ENCODE measurements around the gene NDUFV2.
"Not testable (repeated sequence)": the region's sequence is repeated elsewhere in the genome, so short reads cannot be mapped to it uniquely, and the experiment has no call there.

Gene NDUFV2

DNA sequence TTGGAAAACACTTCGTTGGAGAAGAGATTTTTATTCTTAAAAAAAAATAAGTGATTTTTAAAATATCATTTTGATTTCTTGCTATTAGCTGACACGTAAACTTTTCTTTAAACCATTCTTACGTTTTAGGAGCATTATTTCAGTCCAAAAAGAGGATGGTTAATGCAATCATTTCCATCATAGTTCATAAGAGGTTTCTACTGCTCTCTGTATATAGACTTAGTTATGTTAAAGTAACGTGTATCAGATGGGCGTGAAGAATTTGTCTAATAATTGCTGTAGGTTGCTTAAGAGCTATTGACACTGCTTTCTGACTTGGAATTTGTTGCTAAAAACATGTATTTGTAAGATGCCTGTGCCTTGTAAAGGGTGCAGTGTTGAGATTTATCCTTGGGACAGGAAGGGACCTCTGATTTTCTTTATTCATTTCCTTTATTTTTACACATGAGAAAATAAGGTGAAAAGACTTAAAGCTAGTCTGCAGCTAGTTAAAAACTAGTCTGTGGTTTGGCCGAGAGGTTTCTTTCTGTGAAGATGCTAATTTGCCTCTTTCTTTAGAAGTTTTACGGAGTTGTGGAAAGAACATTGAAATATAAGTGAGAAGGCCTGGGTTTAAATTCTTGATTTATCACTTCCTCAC lies 37.0 kb downstream of the NDUFV2 start:
- H3K27me3 ChIP-seq (ENCODE audit: insufficient read depth, low read length) = no peaks in the 10 kb centered on the region
- no peak overlapping the region for H3K4me3 ChIP-seq (ENCODE audit: low read length)
- no peak overlapping the region for H3K27ac ChIP-seq (ENCODE audit: low read length)
- no peak overlapping the region for H3K9ac ChIP-seq (ENCODE audit: low read depth, low read length)
- no peaks in the 10 kb centered on the region for H3K9me3 ChIP-seq (ENCODE audit: insufficient read depth, low read depth, low read length)
- H3K36me3 ChIP-seq (ENCODE audit: insufficient read depth, low read depth, low read length) = peaks cover 5% of the 10 kb centered on the region; the same call in 1 of the 2 replicates
- peaks cover 4% of the 10 kb centered on the region; the same call in 1 of the 2 replicates for H3K4me1 ChIP-seq (ENCODE audit: insufficient read depth, low read length)

DNA sequence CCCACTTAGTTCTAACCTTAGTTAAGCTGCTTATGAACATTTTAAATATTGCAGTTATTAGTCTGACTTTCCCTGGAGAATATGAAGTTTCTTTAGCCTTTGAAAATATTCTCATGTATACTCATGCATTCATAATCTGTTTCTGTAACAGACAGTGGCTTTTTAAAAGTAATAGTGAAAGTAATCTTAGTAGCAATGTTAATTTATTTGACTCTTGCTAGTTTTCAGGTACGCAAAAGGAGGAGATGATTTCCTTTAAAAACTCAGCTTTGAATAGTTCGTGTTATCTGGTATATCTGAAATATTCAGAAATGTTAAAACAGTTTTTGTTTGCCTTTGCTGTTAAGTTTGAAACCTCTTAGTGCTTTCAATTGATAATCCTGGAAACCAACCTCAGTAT lies 37.9 kb downstream of the NDUFV2 start:
- no peaks in the 10 kb centered on the region for H3K4me1 ChIP-seq (ENCODE audit: insufficient read depth, low read length)
- H3K27me3 ChIP-seq (ENCODE audit: insufficient read depth, low read length) = no peaks in the 10 kb centered on the region
- no peaks in the 10 kb centered on the region for H3K36me3 ChIP-seq (ENCODE audit: insufficient read depth, low read depth, low read length)
- H3K27ac ChIP-seq (ENCODE audit: low read length) = no peak overlapping the region
- no peak overlapping the region for H3K4me3 ChIP-seq (ENCODE audit: low read length)
- no peaks in the 10 kb centered on the region for H3K9me3 ChIP-seq (ENCODE audit: insufficient read depth, low read depth, low read length)
- H3K9ac ChIP-seq (ENCODE audit: low read depth, low read length) = no peak overlapping the region

DNA sequence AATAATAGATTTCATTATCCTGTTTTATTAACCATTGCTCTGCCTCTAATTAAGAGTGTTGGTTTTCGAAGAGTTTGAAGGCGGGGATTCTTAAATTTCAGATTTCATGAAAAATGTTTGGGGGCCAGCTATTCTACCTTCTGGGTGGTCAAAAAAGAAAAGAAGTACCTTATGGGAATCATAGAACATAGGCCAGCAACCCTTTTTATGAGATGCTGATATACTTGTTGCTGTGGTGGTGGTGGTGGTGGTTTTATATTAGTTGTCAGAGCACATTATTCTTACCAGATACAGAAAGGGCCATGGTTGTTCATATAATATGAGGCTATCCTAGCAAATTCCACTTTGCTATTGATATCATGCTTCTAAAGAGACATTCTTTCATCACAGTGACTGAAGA lies 38.5 kb downstream of the NDUFV2 start:
- Histone ChIP-seq H3K4me3 (ENCODE audit: low read length) (no peak overlapping the region), H3K27me3 (ENCODE audit: insufficient read depth, low read length) (no peaks in the 10 kb centered on the region), H3K4me1 (ENCODE audit: insufficient read depth, low read length) (no peaks in the 10 kb centered on the region), H3K27ac (ENCODE audit: low read length) (no peak overlapping the region), H3K9ac (ENCODE audit: low read depth, low read length) (no peak overlapping the region), H3K9me3 (ENCODE audit: insufficient read depth, low read depth, low read length) (no peaks in the 10 kb centered on the region), H3K36me3 (ENCODE audit: insufficient read depth, low read depth, low read length) (no peaks in the 10 kb centered on the region)

DNA sequence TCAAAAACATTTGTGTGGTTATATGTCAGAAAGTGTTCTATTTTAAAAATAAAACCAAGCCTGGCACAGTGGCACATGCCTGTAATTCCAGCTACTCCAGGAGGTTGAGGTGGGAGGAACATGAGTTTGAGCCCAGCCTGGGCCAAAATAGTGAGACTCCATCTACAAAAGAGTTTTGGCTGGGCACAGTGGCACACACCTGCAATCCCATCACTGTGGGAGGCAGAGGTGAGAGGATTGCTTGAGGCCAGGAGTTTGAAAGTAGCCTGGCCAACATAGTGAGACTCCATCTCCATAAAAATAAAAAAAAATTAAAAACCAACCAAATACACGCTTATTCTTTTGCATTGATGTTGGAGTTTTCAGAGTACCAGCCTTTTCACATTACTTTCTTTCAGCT lies 43.7 kb downstream of the NDUFV2 start:
- H3K9ac ChIP-seq (ENCODE audit: low read depth, low read length) = no peak overlapping the region
- no peaks in the 10 kb centered on the region for H3K9me3 ChIP-seq (ENCODE audit: insufficient read depth, low read depth, low read length)
- H3K27ac ChIP-seq (ENCODE audit: low read length) = no peak overlapping the region
- no peak overlapping the region for H3K4me3 ChIP-seq (ENCODE audit: low read length)
- no peaks in the 10 kb centered on the region for H3K36me3 ChIP-seq (ENCODE audit: insufficient read depth, low read depth, low read length)
- H3K4me1 ChIP-seq (ENCODE audit: insufficient read depth, low read length) = no peaks in the 10 kb centered on the region
- H3K27me3 ChIP-seq (ENCODE audit: insufficient read depth, low read length) = no peaks in the 10 kb centered on the region

DNA sequence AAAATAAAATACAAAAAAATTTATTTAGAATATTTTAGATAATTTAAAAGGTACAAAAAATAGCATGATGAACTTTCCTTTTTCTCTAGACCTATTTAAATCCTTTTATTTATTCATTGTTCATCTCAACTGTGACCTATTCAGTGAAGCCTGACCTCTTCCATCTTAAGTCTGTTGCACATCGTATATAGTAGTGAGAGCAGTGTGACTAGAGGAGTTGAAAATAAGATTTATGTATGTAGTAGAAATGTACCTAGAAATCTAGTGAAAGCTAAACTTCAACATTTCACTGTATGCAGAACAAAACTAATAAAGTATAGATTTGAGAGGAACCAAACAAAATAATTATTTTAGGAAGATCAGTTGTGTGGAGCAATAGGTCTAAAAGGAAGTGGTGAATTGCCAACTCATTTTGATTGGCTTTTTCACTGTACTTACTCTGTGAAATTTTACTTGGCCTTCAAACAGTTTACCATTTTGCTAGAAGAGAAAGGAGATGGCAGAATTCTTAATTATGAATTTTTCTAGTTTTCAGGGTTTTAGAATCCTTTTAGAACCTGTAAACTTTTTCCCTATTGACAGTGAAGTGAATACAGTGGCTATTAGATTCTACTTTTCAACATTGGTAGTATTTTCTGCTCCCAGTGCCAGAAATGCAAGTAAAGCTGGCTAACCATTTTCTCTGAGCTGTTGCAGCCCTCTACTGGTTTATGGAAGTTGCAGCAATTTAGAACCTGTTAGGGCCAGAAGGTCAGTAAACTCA lies 45.1 kb downstream of the NDUFV2 start:
- Histone ChIP-seq H3K27ac (ENCODE audit: low read length) (no peak overlapping the region), H3K27me3 (ENCODE audit: insufficient read depth, low read length) (no peaks in the 10 kb centered on the region), H3K4me3 (ENCODE audit: low read length) (no peak overlapping the region), H3K9ac (ENCODE audit: low read depth, low read length) (no peak overlapping the region), H3K36me3 (ENCODE audit: insufficient read depth, low read depth, low read length) (no peaks in the 10 kb centered on the region), H3K4me1 (ENCODE audit: insufficient read depth, low read length) (no peaks in the 10 kb centered on the region), H3K9me3 (ENCODE audit: insufficient read depth, low read depth, low read length) (no peaks in the 10 kb centered on the region)

DNA sequence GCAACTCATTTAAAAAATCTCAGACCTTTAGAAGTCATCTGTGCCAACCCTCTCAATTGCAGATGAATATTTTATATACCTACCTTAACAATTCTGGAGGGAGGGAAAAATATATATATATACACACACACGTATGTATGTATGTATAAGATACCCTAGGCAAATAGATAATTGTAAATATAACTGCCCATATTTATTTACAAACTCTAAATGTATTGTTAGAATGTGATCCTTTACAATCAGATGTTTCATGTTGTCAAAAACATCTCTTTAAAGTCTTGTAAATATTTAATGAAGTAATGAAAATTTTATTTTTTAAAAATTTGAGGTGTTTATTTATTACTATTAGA lies 45.7 kb downstream of the NDUFV2 start:
- Histone ChIP-seq H3K4me3 (ENCODE audit: low read length) (no peak overlapping the region), H3K4me1 (ENCODE audit: insufficient read depth, low read length) (no peaks in the 10 kb centered on the region), H3K27me3 (ENCODE audit: insufficient read depth, low read length) (no peaks in the 10 kb centered on the region), H3K36me3 (ENCODE audit: insufficient read depth, low read depth, low read length) (no peaks in the 10 kb centered on the region), H3K27ac (ENCODE audit: low read length) (no peak overlapping the region), H3K9me3 (ENCODE audit: insufficient read depth, low read depth, low read length) (no peaks in the 10 kb centered on the region), H3K9ac (ENCODE audit: low read depth, low read length) (no peak overlapping the region)

DNA sequence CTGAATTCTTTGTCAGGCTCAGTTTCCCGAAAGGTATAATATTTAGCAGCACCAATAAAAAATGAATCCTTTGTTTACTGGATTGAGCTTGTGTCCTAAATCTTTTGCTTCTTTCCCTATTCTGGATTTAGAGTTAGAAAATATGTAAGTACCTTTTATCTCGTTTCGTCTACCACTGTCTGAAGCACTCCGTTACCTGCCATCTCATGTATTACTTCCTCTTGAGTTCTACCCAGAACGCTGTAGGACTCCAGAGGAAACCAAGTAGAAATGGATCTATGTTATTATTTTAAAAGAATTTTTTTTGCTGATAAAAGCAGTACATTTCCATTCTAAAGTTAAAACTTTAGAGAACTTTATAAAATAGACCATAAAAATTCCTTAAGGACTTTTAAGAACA lies 47.6 kb downstream of the NDUFV2 start:
- H3K27ac ChIP-seq (ENCODE audit: low read length) = no peak overlapping the region
- H3K4me1 ChIP-seq (ENCODE audit: insufficient read depth, low read length) = no peaks in the 10 kb centered on the region
- H3K9ac ChIP-seq (ENCODE audit: low read depth, low read length) = no peak overlapping the region

DNA sequence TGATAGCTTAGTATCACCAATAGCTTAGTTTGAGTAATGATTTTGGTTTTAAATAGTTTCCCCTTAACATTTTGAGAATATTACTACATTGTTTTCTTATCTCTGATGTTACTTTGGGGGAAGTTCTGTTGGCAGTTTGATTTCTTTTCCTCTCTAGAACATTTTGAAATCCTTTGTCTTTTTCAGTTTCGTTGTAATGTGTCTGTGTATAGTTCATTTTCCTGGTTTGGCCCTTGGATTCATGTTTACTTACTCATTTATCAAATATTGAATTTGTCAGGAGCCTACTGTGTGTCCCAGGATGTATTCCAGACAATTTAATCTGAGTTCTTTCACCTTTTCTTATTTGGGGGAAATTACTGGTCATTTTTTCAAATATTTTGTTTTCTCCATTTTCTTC lies 50.8 kb downstream of the NDUFV2 start:
- H3K27ac ChIP-seq (ENCODE audit: low read length) = no peak overlapping the region
- H3K9ac ChIP-seq (ENCODE audit: low read depth, low read length) = no peak overlapping the region
- no peaks in the 10 kb centered on the region for H3K9me3 ChIP-seq (ENCODE audit: insufficient read depth, low read depth, low read length)
- no peaks in the 10 kb centered on the region for H3K4me1 ChIP-seq (ENCODE audit: insufficient read depth, low read length)
- H3K27me3 ChIP-seq (ENCODE audit: insufficient read depth, low read length) = no peaks in the 10 kb centered on the region
- no peaks in the 10 kb centered on the region for H3K36me3 ChIP-seq (ENCODE audit: insufficient read depth, low read depth, low read length)
- H3K4me3 ChIP-seq (ENCODE audit: low read length) = no peak overlapping the region

More for the DNA sequence above, 47.6 kb downstream of the NDUFV2 start:
- H3K27me3 ChIP-seq (ENCODE audit: insufficient read depth, low read length) = no peaks in the 10 kb centered on the region
- H3K36me3 ChIP-seq (ENCODE audit: insufficient read depth, low read depth, low read length) = no peaks in the 10 kb centered on the region
- H3K4me3 ChIP-seq (ENCODE audit: low read length) = no peak overlapping the region
- no peaks in the 10 kb centered on the region for H3K9me3 ChIP-seq (ENCODE audit: insufficient read depth, low read depth, low read length)

DNA sequence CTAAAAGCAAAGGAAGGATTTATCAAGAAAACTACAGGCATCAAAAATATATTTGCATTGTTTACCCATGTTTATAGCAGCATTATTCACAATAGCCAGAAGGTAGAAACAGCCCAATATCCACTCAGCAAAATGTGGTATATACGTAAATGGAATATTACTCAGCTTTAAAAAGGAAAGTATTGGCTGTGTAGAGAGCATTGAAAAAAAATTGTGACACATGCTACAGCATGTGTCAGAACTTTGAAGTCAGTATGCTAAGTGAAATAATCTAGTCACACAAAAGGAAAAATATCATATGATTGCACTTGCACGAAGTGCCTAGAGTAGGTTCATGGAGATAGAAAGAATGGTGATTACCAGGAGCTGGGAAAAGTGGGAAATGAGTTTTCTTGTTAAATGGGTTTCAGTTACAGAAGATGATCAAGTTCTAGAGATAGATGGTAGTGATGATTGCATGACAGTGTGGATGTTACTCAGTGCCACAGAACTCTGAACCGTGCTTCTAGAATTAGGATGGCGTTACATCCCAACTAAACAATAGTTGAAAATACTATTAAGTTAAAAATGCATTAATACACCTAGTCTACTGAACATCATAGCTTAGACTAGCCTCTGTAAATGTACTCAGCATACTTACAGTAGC lies 54.2 kb downstream of the NDUFV2 start:
- Histone ChIP-seq H3K27ac (ENCODE audit: low read length) (no peak overlapping the region), H3K4me3 (ENCODE audit: low read length) (no peak overlapping the region), H3K9me3 (ENCODE audit: insufficient read depth, low read depth, low read length) (no peaks in the 10 kb centered on the region), H3K27me3 (ENCODE audit: insufficient read depth, low read length) (no peaks in the 10 kb centered on the region), H3K9ac (ENCODE audit: low read depth, low read length) (no peak overlapping the region), H3K4me1 (ENCODE audit: insufficient read depth, low read length) (no peaks in the 10 kb centered on the region), H3K36me3 (ENCODE audit: insufficient read depth, low read depth, low read length) (no peaks in the 10 kb centered on the region)

DNA sequence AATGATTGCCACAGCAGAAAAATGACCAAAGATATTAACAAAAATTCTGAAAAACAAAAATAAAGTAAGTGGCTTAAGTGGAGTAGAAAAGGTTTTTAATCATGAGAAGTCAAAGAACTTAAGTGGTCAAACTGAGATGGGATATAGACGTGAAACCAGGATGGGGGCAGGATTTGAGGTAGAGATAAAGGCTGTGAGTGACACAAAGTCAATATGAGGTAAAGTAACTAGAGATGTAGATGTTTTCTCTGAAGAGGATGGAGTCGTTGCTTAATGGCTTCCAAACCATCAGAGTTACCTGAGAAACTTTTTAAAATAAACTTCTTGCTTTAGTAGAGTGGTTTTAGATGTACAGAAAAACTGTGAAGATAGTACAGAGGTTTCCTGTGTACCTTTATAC lies 55.3 kb downstream of the NDUFV2 start:
- Histone ChIP-seq H3K4me1 (ENCODE audit: insufficient read depth, low read length) (no peaks in the 10 kb centered on the region), H3K27ac (ENCODE audit: low read length) (no peak overlapping the region), H3K36me3 (ENCODE audit: insufficient read depth, low read depth, low read length) (no peaks in the 10 kb centered on the region), H3K9me3 (ENCODE audit: insufficient read depth, low read depth, low read length) (peaks cover 7% of the 10 kb centered on the region; the same call in 1 of the 2 replicates), H3K9ac (ENCODE audit: low read depth, low read length) (no peak overlapping the region), H3K27me3 (ENCODE audit: insufficient read depth, low read length) (no peaks in the 10 kb centered on the region), H3K4me3 (ENCODE audit: low read length) (no peak overlapping the region)

DNA sequence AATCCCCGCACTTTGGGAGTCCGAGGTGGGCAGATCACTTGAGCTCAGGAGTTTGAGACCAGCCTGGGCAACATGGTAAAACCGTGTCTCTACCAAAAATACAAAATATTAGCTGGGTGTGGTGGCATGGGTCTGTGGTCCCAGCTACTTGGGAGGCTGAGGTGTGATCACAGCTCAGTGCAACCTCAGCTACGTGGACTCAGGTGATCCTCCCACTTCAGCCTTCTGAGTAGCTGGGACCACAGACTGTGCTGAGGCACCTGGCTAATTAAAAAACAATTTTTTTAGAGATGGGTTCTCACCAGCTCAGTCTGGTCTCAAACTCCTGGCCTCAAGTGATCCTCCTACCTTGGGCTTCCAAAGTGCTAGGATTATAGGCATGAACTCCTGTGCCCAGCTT lies 57.5 kb downstream of the NDUFV2 start:
- no peak overlapping the region for H3K4me3 ChIP-seq (ENCODE audit: low read length)
- no peak overlapping the region for H3K9ac ChIP-seq (ENCODE audit: low read depth, low read length)
- H3K9me3 ChIP-seq (ENCODE audit: insufficient read depth, low read depth, low read length) = peaks cover 7% of the 10 kb centered on the region; the same call in 1 of the 2 replicates
- H3K27me3 ChIP-seq (ENCODE audit: insufficient read depth, low read length) = no peaks in the 10 kb centered on the region
- no peak overlapping the region for H3K27ac ChIP-seq (ENCODE audit: low read length)
- H3K4me1 ChIP-seq (ENCODE audit: insufficient read depth, low read length) = no peaks in the 10 kb centered on the region
- no peaks in the 10 kb centered on the region for H3K36me3 ChIP-seq (ENCODE audit: insufficient read depth, low read depth, low read length)

DNA sequence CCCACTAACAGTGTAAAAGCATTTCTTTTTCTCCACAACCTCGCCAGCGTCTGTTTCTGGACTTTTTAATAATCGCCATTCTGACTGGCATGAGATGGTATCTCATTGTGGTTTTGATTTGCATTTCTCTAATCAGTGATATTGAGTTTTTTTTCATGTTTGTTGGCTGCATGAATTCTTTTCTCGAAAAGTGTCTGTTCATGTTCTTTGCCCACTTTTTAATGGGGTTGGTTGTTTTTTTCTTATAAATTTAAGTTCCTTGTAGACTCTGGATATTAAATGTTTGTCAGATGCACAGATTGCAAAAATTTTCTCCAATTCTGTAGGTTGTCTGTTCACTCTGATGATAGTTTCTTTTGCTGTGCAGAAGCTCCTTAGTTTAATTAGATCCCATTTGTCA lies 60.2 kb downstream of the NDUFV2 start:
- not testable (repeated sequence) for H3K27ac ChIP-seq (ENCODE audit: low read length); H3K9me3 ChIP-seq (ENCODE audit: insufficient read depth, low read depth, low read length); H3K36me3 ChIP-seq (ENCODE audit: insufficient read depth, low read depth, low read length); H3K9ac ChIP-seq (ENCODE audit: low read depth, low read length); H3K4me1 ChIP-seq (ENCODE audit: insufficient read depth, low read length); H3K27me3 ChIP-seq (ENCODE audit: insufficient read depth, low read length); H3K4me3 ChIP-seq (ENCODE audit: low read length)

All from iPS-20b (cell line).